Uterus (tissue), 4 donors: ENCODE results near the gene RENBP. TPM values are rescaled to one million over a fixed set of nuclear protein-coding genes. Genes with fewer than 3 reads are reported as not detected.
A peak's percentile ranks its signal among the peaks of the same experiment; 100 is the strongest.

ENCODE experiments used
- DNase-seq, 2 donors: peaks; one replicate each; pipeline ENCODE4 v3.0.0-alpha.2; 2019 to 2020
- H3K27ac ChIP-seq, 2 donors: fragments of 200-600 bp; sonication (generic); 1 replicate in 1 of 2; 2 replicates in 1 of 2; pipeline ENCODE4 v1.5.1; 2016 to 2018
- H3K27me3 ChIP-seq, 2 donors: fragments of 200-600 bp; sonication (generic); one replicate each; pipeline ENCODE4 v1.5.1; 2018 to 2019; ENCODE audit warnings: control low read depth in 1 of 2
- H3K36me3 ChIP-seq, 2 donors: fragments of 200-600 bp; sonication (generic); one replicate each; pipeline ENCODE4 v1.5.1; 2019; ENCODE audit warnings: control low read depth in 1 of 2
- H3K4me1 ChIP-seq, 2 donors: fragments of 200-600 bp; sonication (generic); one replicate each; pipeline ENCODE4 v1.5.1; 2018 to 2019; ENCODE audit warnings: control low read depth in 1 of 2
- H3K4me3 ChIP-seq, 2 donors: fragments of 200-600 bp; sonication (generic); 1 replicate in 1 of 2; 2 replicates in 1 of 2; pipeline ENCODE4 v1.5.1; 2018 to 2019; ENCODE audit warnings: mild to moderate bottlenecking in 1 of 2
- H3K9me3 ChIP-seq, 2 donors: fragments of 200-600 bp; sonication (generic); one replicate each; pipeline ENCODE4 v1.5.1; 2019; ENCODE audit warnings: control low read depth in 1 of 2
- CTCF ChIP-seq, 4 experiments: fragments of 200-600 bp in 2 of 4; fragments of 450-650 bp in 2 of 4; sonication (generic) in 2 of 4; IDR thresholded peaks; one replicate each; pipeline ENCODE4 v1.5.1; 2016 to 2019; ENCODE audit warnings: antibody characterized with exemption in 4 of 4, mild to moderate bottlenecking in 2 of 4, moderate library complexity in 1 of 4
- POLR2A ChIP-seq, 2 donors: fragments of 450-650 bp; IDR thresholded peaks; one replicate each; pipeline ENCODE4 v1.6.1; 2016; ENCODE audit warnings: antibody characterized with exemption in 2 of 2, mild to moderate bottlenecking in 1 of 2, moderate library complexity in 1 of 2
- intact Hi-C: fragments of 100-400 bp; cut with DNase I; formaldehyde crosslinking; loops from one replicate; pipeline ENCODE4 v1.15.1; 2023; ENCODE audit warnings: low total_unique reads
- total RNA-seq, 4 donors: library from RNA; depleted of rRNA in 3 of 4; stranded (reverse); fragments of >200 nt in 3 of 4; gene quantifications; one replicate each; pipeline versions ENCODE4 v1.1.0 to v1.2.4, GENCODE V29; 2014 to 2023
- donor health status: DM: yes; HTN: yes; CAD: no.

Gene RENBP
- total RNA-seq, 4 donors from 2014 or later, result 0.77 to 5.9 (median 2.6) TPM

- intact Hi-C loops, result no loop called here
- no peak for DNase-seq
- H3K27ac ChIP-seq, result no peak overlapping the region
Observed at GRCh38 chrX:153933748-153934147, 10.7 kb downstream of the RENBP start.

GRCh38 chrX:153932220-153932915 lies 12.1 kb downstream of the RENBP start:
- H3K9me3 ChIP-seq, result no peaks in the 10 kb centered on the region
- H3K4me3 ChIP-seq, result no peak overlapping the region
- intact Hi-C loops, result no loop called here
- no peak overlapping the region for H3K27ac ChIP-seq
- no peaks in the 10 kb centered on the region for H3K36me3 ChIP-seq
- no peaks in the 10 kb centered on the region for H3K27me3 ChIP-seq
- H3K4me1 ChIP-seq, result peaks cover under 1 to 5% of the 10 kb centered on the region in 2 donors
- DNase-seq, result no peak
- no peak for TF ChIP-seq POLR2A (IDR thresholded peaks at IDR 0.05)
- no peak for TF ChIP-seq CTCF (IDR thresholded peaks at IDR 0.05)

More at GRCh38 chrX:153933748-153934147, 10.7 kb downstream of the RENBP start:
- no peaks in the 10 kb centered on the region for H3K36me3 ChIP-seq
- no peaks in the 10 kb centered on the region for H3K27me3 ChIP-seq
- H3K9me3 ChIP-seq, result no peaks in the 10 kb centered on the region
- no peak for TF ChIP-seq POLR2A (IDR thresholded peaks at IDR 0.05)
- no peak for TF ChIP-seq CTCF (IDR thresholded peaks at IDR 0.05)
- H3K4me1 ChIP-seq, result peaks cover 0 to 5% of the 10 kb centered on the region in 2 donors
- H3K4me3 ChIP-seq, result peak overlapping the region; percentile 31 to 82

GRCh38 chrX:153931748-153932147 lies 12.7 kb downstream of the RENBP start:
- Histone ChIP-seq H3K4me1 (peaks cover 4 to 8% of the 10 kb centered on the region in 2 donors), H3K9me3 (no peaks in the 10 kb centered on the region), H3K4me3 (no peak overlapping the region), H3K36me3 (no peaks in the 10 kb centered on the region), H3K27ac (no peak overlapping the region), H3K27me3 (no peaks in the 10 kb centered on the region)
- TF ChIP-seq POLR2A (IDR thresholded peaks at IDR 0.05) (no peak), CTCF (IDR thresholded peaks at IDR 0.05) (no peak)
- DNase-seq, result no peak
- intact Hi-C loops, result no loop called here

GRCh38 chrX:153931151-153931550 lies 13.3 kb downstream of the RENBP start:
- no peak for TF ChIP-seq CTCF (IDR thresholded peaks at IDR 0.05)
- TF ChIP-seq POLR2A (IDR thresholded peaks at IDR 0.05), result no peak
- H3K27me3 ChIP-seq, result no peaks in the 10 kb centered on the region
- no peak for DNase-seq
- peaks cover 4 to 8% of the 10 kb centered on the region in 2 donors for H3K4me1 ChIP-seq
- no peaks in the 10 kb centered on the region for H3K36me3 ChIP-seq
- no peak overlapping the region for H3K4me3 ChIP-seq
- H3K9me3 ChIP-seq, result no peaks in the 10 kb centered on the region
- intact Hi-C loops, result no loop called here
- H3K27ac ChIP-seq, result no peak overlapping the region

GRCh38 chrX:153930011-153930910 lies 14.2 kb downstream of the RENBP start:
- H3K27me3 ChIP-seq, result no peaks in the 10 kb centered on the region
- TF ChIP-seq POLR2A (IDR thresholded peaks at IDR 0.05) (no peak), CTCF (IDR thresholded peaks at IDR 0.05) (no peak)
- no peaks in the 10 kb centered on the region for H3K36me3 ChIP-seq
- H3K27ac ChIP-seq, result no peak overlapping the region
- no peak overlapping the region for H3K4me3 ChIP-seq
- no peak for DNase-seq
- H3K9me3 ChIP-seq, result no peaks in the 10 kb centered on the region
- intact Hi-C loops, result no loop called here
- H3K4me1 ChIP-seq, result peaks cover 4 to 8% of the 10 kb centered on the region in 2 donors
